Activated naive CD8-positive, alpha-beta T cell treated with anti-CD3 and anti-CD28 coated beads, Interleukin-2, amount 50 U/mL, for 24 hours (primary cell): ENCODE results near the gene METTL26.

Source experiments
- ATAC-seq: fragments of 150-1000 bp; cut with Tn5 transposase; one replicate; pipeline ENCODE4 v1.10.0; 2021
- DNase-seq: peaks from one replicate; pipeline ENCODE4 v3.0.0; 2021
- H3K27ac Mint-ChIP-seq: one replicate; pipeline ENCODE4 v1.8.0; 2021; ENCODE audit warnings: mild to moderate bottlenecking, mixed read lengths
- H3K27me3 Mint-ChIP-seq: one replicate; pipeline ENCODE4 v1.8.0; 2021; ENCODE audit warnings: mixed read lengths
- H3K36me3 Mint-ChIP-seq: one replicate; pipeline ENCODE4 v1.8.0; 2021; ENCODE audit warnings: low read depth, mixed read lengths
- H3K4me1 Mint-ChIP-seq: one replicate; pipeline ENCODE4 v1.8.0; 2021; ENCODE audit warnings: mixed read lengths
- H3K4me3 Mint-ChIP-seq: one replicate; pipeline ENCODE4 v1.8.0; 2021; ENCODE audit warnings: mild to moderate bottlenecking, moderate library complexity, mixed read lengths
- H3K9me3 Mint-ChIP-seq: one replicate; pipeline ENCODE4 v1.8.0; 2021; ENCODE audit warnings: mixed read lengths

Gene METTL26

GRCh38 chr16:595942-596735 lies 40.0 kb downstream of the METTL26 start:
- H3K4me3 Mint-ChIP-seq, result no peak overlapping the region
- H3K9me3 Mint-ChIP-seq, result no peaks in the 10 kb centered on the region
- ATAC-seq (no peak), DNase-seq (no peak)
- H3K4me1 Mint-ChIP-seq, result peaks cover 5% of the 10 kb centered on the region
- no peaks in the 10 kb centered on the region for H3K27me3 Mint-ChIP-seq
- H3K27ac Mint-ChIP-seq, result no peak overlapping the region
- peaks cover 7% of the 10 kb centered on the region for H3K36me3 Mint-ChIP-seq

- H3K27ac Mint-ChIP-seq, result no peak overlapping the region
These were observed 41.0 kb downstream of the METTL26 start for GRCh38 chr16:595094-595528.

GRCh38 chr16:593807-594206 lies 42.3 kb downstream of the METTL26 start:
- no peaks in the 10 kb centered on the region for H3K9me3 Mint-ChIP-seq
- H3K27ac Mint-ChIP-seq, result no peak overlapping the region
- DNase-seq (no peak), ATAC-seq (no peak)
- peaks cover 4% of the 10 kb centered on the region for H3K36me3 Mint-ChIP-seq
- no peak overlapping the region for H3K4me3 Mint-ChIP-seq
- H3K4me1 Mint-ChIP-seq, result peaks cover 11% of the 10 kb centered on the region
- H3K27me3 Mint-ChIP-seq, result no peaks in the 10 kb centered on the region

More at GRCh38 chr16:595094-595528, 41.0 kb downstream of the METTL26 start:
- Mint-ChIP-seq H3K4me1 (peaks cover 11% of the 10 kb centered on the region), H3K27me3 (no peaks in the 10 kb centered on the region), H3K4me3 (no peak overlapping the region), H3K9me3 (no peaks in the 10 kb centered on the region), H3K36me3 (peaks cover 7% of the 10 kb centered on the region)
- DNase-seq (no peak), ATAC-seq (peak; percentile 3)

- peaks cover 14% of the 10 kb centered on the region for H3K4me1 Mint-ChIP-seq
- ATAC-seq (no peak), DNase-seq (no peak)
- H3K27ac Mint-ChIP-seq, result no peak overlapping the region
- no peaks in the 10 kb centered on the region for H3K27me3 Mint-ChIP-seq
- no peak overlapping the region for H3K4me3 Mint-ChIP-seq
- no peaks in the 10 kb centered on the region for H3K9me3 Mint-ChIP-seq
- H3K36me3 Mint-ChIP-seq, result peaks cover 3% of the 10 kb centered on the region
These were observed 42.7 kb downstream of the METTL26 start for GRCh38 chr16:593406-593805.

GRCh38 chr16:592518-593306 lies 43.4 kb downstream of the METTL26 start:
- Mint-ChIP-seq H3K36me3 (peaks cover 9% of the 10 kb centered on the region), H3K4me1 (peaks cover 19% of the 10 kb centered on the region), H3K9me3 (no peaks in the 10 kb centered on the region), H3K27ac (peak overlapping the region; percentile 42), H3K27me3 (no peaks in the 10 kb centered on the region), H3K4me3 (no peak overlapping the region)
- DNase-seq, result no peak
- no peak for ATAC-seq

GRCh38 chr16:591892-592517 lies 44.1 kb downstream of the METTL26 start:
- peak overlapping the region; percentile 26 for H3K4me3 Mint-ChIP-seq
- H3K27me3 Mint-ChIP-seq, result no peaks in the 10 kb centered on the region
- no peaks in the 10 kb centered on the region for H3K9me3 Mint-ChIP-seq
- DNase-seq (no peak), ATAC-seq (no peak)
- no peak overlapping the region for H3K27ac Mint-ChIP-seq
- peaks cover 23% of the 10 kb centered on the region for H3K4me1 Mint-ChIP-seq
- peaks cover 13% of the 10 kb centered on the region for H3K36me3 Mint-ChIP-seq

- H3K36me3 Mint-ChIP-seq, result peaks cover 13% of the 10 kb centered on the region
- DNase-seq, result no peak
- no peak for ATAC-seq
These were observed 44.9 kb downstream of the METTL26 start for GRCh38 chr16:591231-591630.

GRCh38 chr16:590815-591200 lies 45.3 kb downstream of the METTL26 start:
- H3K36me3 Mint-ChIP-seq, result peaks cover 13% of the 10 kb centered on the region
- no peaks in the 10 kb centered on the region for H3K9me3 Mint-ChIP-seq
- peaks cover 23% of the 10 kb centered on the region for H3K4me1 Mint-ChIP-seq
- peak overlapping the region; percentile 81 for H3K4me3 Mint-ChIP-seq
- ATAC-seq, result no peak
- no peaks in the 10 kb centered on the region for H3K27me3 Mint-ChIP-seq
- DNase-seq, result no peak
- peak overlapping the region; percentile 66 for H3K27ac Mint-ChIP-seq

More at GRCh38 chr16:591231-591630, 44.9 kb downstream of the METTL26 start:
- H3K9me3 Mint-ChIP-seq, result no peaks in the 10 kb centered on the region
- peak overlapping the region; percentile 66 for H3K27ac Mint-ChIP-seq
- H3K4me1 Mint-ChIP-seq, result peaks cover 23% of the 10 kb centered on the region
- peak overlapping the region; percentile 81 for H3K4me3 Mint-ChIP-seq
- H3K27me3 Mint-ChIP-seq, result no peaks in the 10 kb centered on the region

- H3K9me3 Mint-ChIP-seq, result no peaks in the 10 kb centered on the region
- H3K4me1 Mint-ChIP-seq, result peaks cover 23% of the 10 kb centered on the region
- peak overlapping the region; percentile 81 for H3K4me3 Mint-ChIP-seq
- peak overlapping the region; percentile 66 for H3K27ac Mint-ChIP-seq
- DNase-seq (peak; percentile 29), ATAC-seq (no peak)
- H3K27me3 Mint-ChIP-seq, result no peaks in the 10 kb centered on the region
- H3K36me3 Mint-ChIP-seq, result peaks cover 13% of the 10 kb centered on the region
These were observed 45.8 kb downstream of the METTL26 start for GRCh38 chr16:590188-590814.

GRCh38 chr16:589658-590187 lies 46.4 kb downstream of the METTL26 start, which contains the start of gene RAB40C:
TSS of gene RAB40C (plus strand) at chr16:590066. CDS start at chr16:590292, 226 bp downstream.
- peak; percentile 99 for DNase-seq
- Mint-ChIP-seq H3K27me3 (no peaks in the 10 kb centered on the region), H3K27ac (peak within 1 kb of the TSS; percentile 99), H3K36me3 (peaks cover 13% of the 10 kb centered on the region), H3K9me3 (no peaks in the 10 kb centered on the region), H3K4me3 (peak within 1 kb of the TSS; percentile 94), H3K4me1 (peaks cover 23% of the 10 kb centered on the region)
- ATAC-seq, result peak; percentile 86

- no peaks in the 10 kb centered on the region for H3K27me3 Mint-ChIP-seq
- ATAC-seq, result peak; percentile 71
- peak; percentile 98 for DNase-seq
- H3K4me1 Mint-ChIP-seq, result peaks cover 23% of the 10 kb centered on the region
- H3K4me3 Mint-ChIP-seq, result peak overlapping the region; percentile 94
- no peaks in the 10 kb centered on the region for H3K9me3 Mint-ChIP-seq
- H3K27ac Mint-ChIP-seq, result peak overlapping the region; percentile 99
- peaks cover 13% of the 10 kb centered on the region for H3K36me3 Mint-ChIP-seq
These were observed 47.0 kb downstream of the METTL26 start for GRCh38 chr16:588889-589657.

- H3K9me3 Mint-ChIP-seq, result no peaks in the 10 kb centered on the region
- peak overlapping the region; percentile 94 for H3K4me3 Mint-ChIP-seq
- H3K36me3 Mint-ChIP-seq, result peaks cover 13% of the 10 kb centered on the region
- DNase-seq (peak; percentile 68), ATAC-seq (peak; percentile 26)
- no peaks in the 10 kb centered on the region for H3K27me3 Mint-ChIP-seq
- peak overlapping the region; percentile 99 for H3K27ac Mint-ChIP-seq
- H3K4me1 Mint-ChIP-seq, result peaks cover 23% of the 10 kb centered on the region
These were observed 47.5 kb downstream of the METTL26 start for GRCh38 chr16:588639-588888.

- H3K27ac Mint-ChIP-seq, result peak overlapping the region; percentile 99
- ATAC-seq, result no peak
- H3K4me1 Mint-ChIP-seq, result peaks cover 23% of the 10 kb centered on the region
These were observed 49.2 kb downstream of the METTL26 start for GRCh38 chr16:586645-587590.

More at GRCh38 chr16:586645-587590, 49.2 kb downstream of the METTL26 start:
- DNase-seq, result no peak
- Mint-ChIP-seq H3K27me3 (no peaks in the 10 kb centered on the region), H3K4me3 (peak overlapping the region; percentile 94), H3K9me3 (no peaks in the 10 kb centered on the region), H3K36me3 (peaks cover 13% of the 10 kb centered on the region)
